DLD1 (cell line): Measurements from ENCODE around the gene SYNGR2.
"Not testable (repeated sequence)": the region's sequence is repeated elsewhere in the genome, so short reads cannot be mapped to it uniquely, and the experiment has no call there.

Experiments
- in situ Hi-C: cut with HindIII; loops from 2 replicates; pipeline ENCODE4 v1.10.0; 2017; ENCODE audit warnings: low sequenced_read_pairs

SYNGR2 gene

GRCh38 chr17:78170692-78171590 lies 2.6 kb downstream of the SYNGR2 start:
- in situ Hi-C loops = no loop called here

GRCh38 chr17:78171591-78172248 lies 3.3 kb downstream of the SYNGR2 start:
- in situ Hi-C loops = not testable (repeated sequence)

GRCh38 chr17:78172249-78173051 lies 4.1 kb downstream of the SYNGR2 start:
- in situ Hi-C loops = no loop called here

GRCh38 chr17:78173097-78173715 lies 4.8 kb downstream of the SYNGR2 start:
- in situ Hi-C loops = no loop called here

- in situ Hi-C loops = no loop called here
These were observed 6.0 kb downstream of the SYNGR2 start for GRCh38 chr17:78174346-78174869.

GRCh38 chr17:78174870-78175642 lies 6.7 kb downstream of the SYNGR2 start:
- in situ Hi-C loops = no loop called here

GRCh38 chr17:78175643-78175981 lies 7.2 kb downstream of the SYNGR2 start:
- in situ Hi-C loops = no loop called here

GRCh38 chr17:78176548-78177025 lies 8.2 kb downstream of the SYNGR2 start:
- in situ Hi-C loops = no loop called here

- in situ Hi-C loops = no loop called here
These were observed 11.0 kb downstream of the SYNGR2 start for GRCh38 chr17:78179372-78179771.

GRCh38 chr17:78180083-78180482 lies 11.7 kb downstream of the SYNGR2 start:
- in situ Hi-C loops = no loop called here

GRCh38 chr17:78180508-78180907 lies 12.1 kb downstream of the SYNGR2 start:
- in situ Hi-C loops = no loop called here

GRCh38 chr17:78182504-78182903 lies 14.1 kb downstream of the SYNGR2 start:
- in situ Hi-C loops = no loop called here

- in situ Hi-C loops = no loop called here
These were observed 15.5 kb downstream of the SYNGR2 start for GRCh38 chr17:78183916-78184315.

- in situ Hi-C loops = no loop called here
These were observed 16.0 kb downstream of the SYNGR2 start for GRCh38 chr17:78184351-78184750.

GRCh38 chr17:78184868-78185267 lies 16.5 kb downstream of the SYNGR2 start:
- in situ Hi-C loops = no loop called here

- in situ Hi-C loops = no loop called here
These were observed 17.8 kb downstream of the SYNGR2 start for GRCh38 chr17:78185981-78186691.

- in situ Hi-C loops = no loop called here
These were observed 18.6 kb downstream of the SYNGR2 start, which contains the start of the genes AFMID and TK1 for GRCh38 chr17:78186692-78187595. Gene AFMID (plus strand): TSS chr17:78187362. CDS start chr17:78187371, 9 bp downstream. Gene TK1 (minus strand): TSS chr17:78187052. CDS start chr17:78186994, 58 bp downstream.

- in situ Hi-C loops = no loop called here
These were observed 28.3 kb downstream of the SYNGR2 start for GRCh38 chr17:78196716-78197115.
